Measurements from ENCODE around the gene CYP11A1. TPM values are rescaled to one million over a fixed set of nuclear protein-coding genes. Genes with fewer than 3 reads are reported as not detected.
A peak's percentile ranks its signal among the peaks of the same experiment; 100 is the strongest.

CYP11A1 gene
- total RNA-seq, 1 experiment from 2014 or later: 1.7 TPM

- H3K79me2 ChIP-seq (ENCODE audit: insufficient read depth, low read length): no peaks in the 10 kb centered on the region
- H3K56ac ChIP-seq (ENCODE audit: insufficient read length, low read depth, low read length): no peak overlapping the region
- H3T11ph ChIP-seq (ENCODE audit: low read length): no peak overlapping the region
- H4K8ac ChIP-seq (replicated peaks; ENCODE audit: insufficient read length, low read depth, low read length): no peak overlapping the region
- TF ChIP-seq CTCF (conservative IDR thresholded peaks at IDR 0.05): 0 out of 3 replicates have a peak, but pooled peaks have one; percentile 21
- no peak overlapping the region for H3K27ac ChIP-seq (ENCODE audit: insufficient read length, low read depth, low read length)
- H2AFZ ChIP-seq (ENCODE audit: low read length): no peak overlapping the region
- WGBS (ENCODE audit: extremely low coverage, insufficient read length, low lambda C conversion rate): no CpG with 5 or more reads among the region's 26 CpGs
- H4K91ac ChIP-seq (ENCODE audit: insufficient read length, low read depth, low read length): no peak overlapping the region
- no peak overlapping the region for H4K5ac ChIP-seq (ENCODE audit: insufficient read length, low read depth, low read length)
- no peaks in the 10 kb centered on the region for H3K9me3 ChIP-seq (ENCODE audit: control insufficient read depth, low read depth, low read length)
- no peaks in the 10 kb centered on the region for H3K79me1 ChIP-seq (ENCODE audit: insufficient read depth, low read depth, low read length, poor library complexity, severe bottlenecking)
- peak overlapping the region; percentile 31 for H3K18ac ChIP-seq (ENCODE audit: insufficient read length, low read depth, low read length)
- H2BK15ac ChIP-seq (ENCODE audit: low read depth, low read length): no peak overlapping the region
- H3K27ac Mint-ChIP-seq: no peak overlapping the region; a peak in 1 of 7 replicates
- no peak overlapping the region for H2BK20ac ChIP-seq (ENCODE audit: low read depth, low read length, poor library complexity, severe bottlenecking)
- no peak overlapping the region for H2BK5ac ChIP-seq (ENCODE audit: insufficient read length, low read length)
- H3K9ac ChIP-seq (ENCODE audit: extremely low read depth, insufficient read length, low read length): no peak overlapping the region
- H3K4ac ChIP-seq (ENCODE audit: low read depth, low read length): no peak overlapping the region
- peaks cover 51 to 54% of the 10 kb centered on the region in 2 experiments for H3K4me1 Mint-ChIP-seq
- H2BK12ac ChIP-seq (ENCODE audit: insufficient read length, low read depth, low read length): no peak overlapping the region
- no peaks in the 10 kb centered on the region; a peak in 1 of 5 replicates for H3K9me3 Mint-ChIP-seq
- H2AK5ac ChIP-seq (ENCODE audit: insufficient read length, low read length): no peak overlapping the region
- no peak overlapping the region for H3K23ac ChIP-seq (ENCODE audit: insufficient read length, low read depth, low read length)
- peaks cover 3% of the 10 kb centered on the region; the same call in 1 of the 2 replicates for H3K4me1 ChIP-seq (ENCODE audit: insufficient read depth, low read length)
- H3K36me3 Mint-ChIP-seq (ENCODE audit: insufficient read depth in 1 of 3, low read depth in 3 of 3): no peaks in the 10 kb centered on the region
- H4K20me1 ChIP-seq (ENCODE audit: control insufficient read depth, insufficient read depth, insufficient read length): no peaks in the 10 kb centered on the region
- H2BK120ac ChIP-seq (ENCODE audit: low read depth, low read length, poor library complexity, severe bottlenecking): no peak overlapping the region
- no peak overlapping the region for H3K4me3 Mint-ChIP-seq
- no peak overlapping the region for H3K14ac ChIP-seq (ENCODE audit: insufficient read depth, low read length)
- peak overlapping the region; percentile 5 for H3K4me2 ChIP-seq (ENCODE audit: insufficient read depth, insufficient read length, low read length)
- DNase-seq: peak; percentile 62
- H3K23me2 ChIP-seq (ENCODE audit: insufficient read length, low read depth, low read length, poor library complexity, severe bottlenecking): peaks cover 4% of the 10 kb centered on the region
- peaks cover 95% of the 10 kb centered on the region for H3K27me3 Mint-ChIP-seq (ENCODE audit: low read depth)
- peaks cover 3% of the 10 kb centered on the region; the same call in 1 of the 2 replicates for H3K27me3 ChIP-seq (ENCODE audit: insufficient read depth, low read length)
Measured at GRCh38 chr15:74300057-74300795, 67.2 kb downstream of the CYP11A1 start.
